ENCODE measurements around the gene TGFB1.
A peak's percentile ranks its signal among the peaks of the same experiment; 100 is the strongest.
"Not testable (repeated sequence)": the region's sequence is repeated elsewhere in the genome, so short reads cannot be mapped to it uniquely, and the experiment has no call there.

The TGFB1 gene

DNA sequence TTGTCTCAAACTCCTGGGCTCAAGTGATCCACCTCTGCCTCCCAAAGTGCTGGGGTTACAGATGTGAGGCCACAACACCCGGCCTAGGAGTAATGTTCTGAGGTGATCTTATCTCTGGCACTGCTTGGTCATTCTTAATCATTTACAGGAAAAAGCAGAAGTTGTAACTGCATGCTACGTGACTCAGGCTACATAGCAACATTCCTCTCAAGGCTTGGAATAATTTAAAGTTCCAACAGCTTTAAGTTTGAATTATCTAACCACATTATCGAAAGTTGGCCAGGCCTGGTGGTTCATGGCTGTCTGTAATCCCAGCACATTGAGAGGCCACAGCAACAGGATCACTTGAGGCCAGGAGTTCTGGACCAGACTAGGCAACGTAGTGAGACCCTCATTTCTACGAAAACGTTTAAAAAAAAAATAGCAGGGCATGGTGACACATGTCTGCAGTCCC lies 14.2 kb upstream of the TGFB1 start:
- DNase-seq, result no peak

DNA sequence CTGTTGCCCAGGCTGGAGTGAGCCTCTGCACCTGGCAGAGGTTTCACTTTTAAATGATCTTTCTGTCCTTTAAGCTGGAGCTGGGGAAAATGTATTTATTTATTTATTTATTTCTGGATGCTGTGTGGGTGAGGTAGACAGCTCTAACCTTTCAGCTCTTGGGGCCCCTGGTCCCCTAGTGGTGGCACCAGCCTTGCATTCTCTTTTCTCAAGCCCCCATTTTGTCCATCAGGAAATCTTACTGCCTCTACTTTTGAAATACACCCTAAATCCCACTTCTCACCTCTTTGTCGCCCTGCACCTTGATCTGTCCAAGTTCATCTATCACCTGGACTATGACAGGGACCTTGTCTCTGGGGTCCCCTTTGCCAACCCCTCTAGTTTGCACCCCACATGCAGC lies 12.4 kb upstream of the TGFB1 start:
- peak in 1 of 5 experiments; percentile 50 for DNase-seq

DNA sequence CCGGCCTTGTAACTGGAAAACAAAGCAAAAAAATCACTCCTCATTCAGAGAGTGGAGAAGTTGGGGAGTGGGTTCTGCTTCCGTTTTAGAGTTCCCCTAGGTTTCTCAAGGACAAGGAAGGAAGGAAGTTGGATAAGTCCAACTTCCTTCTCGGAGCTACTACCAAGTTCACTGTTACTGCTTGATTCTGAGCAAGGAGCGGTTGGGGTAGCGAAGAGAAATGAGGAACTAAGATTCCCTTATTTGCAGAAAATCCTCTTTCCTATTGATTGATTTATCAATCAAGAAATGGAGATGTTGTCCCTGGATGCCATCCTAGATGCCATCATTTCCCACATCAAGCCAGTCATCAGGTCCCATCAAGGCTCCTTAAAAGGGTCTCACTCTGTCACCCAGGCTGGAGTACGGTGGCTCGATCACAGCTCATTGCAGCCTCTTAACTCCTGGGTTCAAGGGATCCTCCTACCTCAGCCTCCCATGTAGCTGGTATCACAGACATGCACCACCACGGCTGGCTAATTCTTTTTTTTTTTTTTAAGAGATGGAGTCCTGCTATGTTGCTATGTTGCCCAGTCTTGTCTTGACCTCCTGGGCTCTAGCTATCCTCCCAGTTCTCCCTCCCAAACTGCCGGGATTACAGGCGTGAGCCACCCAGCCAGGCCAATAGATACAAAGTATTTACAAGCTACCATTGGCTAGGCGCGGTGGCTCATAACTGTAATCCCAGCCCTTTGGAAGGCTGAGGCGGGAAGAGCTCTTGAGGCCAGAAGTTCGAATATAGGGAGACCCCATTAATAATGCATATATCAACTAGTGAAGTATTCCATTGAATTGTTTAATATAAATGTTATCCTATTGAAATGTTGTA lies 11.0 kb upstream of the TGFB1 start:
- no peak for DNase-seq

DNA sequence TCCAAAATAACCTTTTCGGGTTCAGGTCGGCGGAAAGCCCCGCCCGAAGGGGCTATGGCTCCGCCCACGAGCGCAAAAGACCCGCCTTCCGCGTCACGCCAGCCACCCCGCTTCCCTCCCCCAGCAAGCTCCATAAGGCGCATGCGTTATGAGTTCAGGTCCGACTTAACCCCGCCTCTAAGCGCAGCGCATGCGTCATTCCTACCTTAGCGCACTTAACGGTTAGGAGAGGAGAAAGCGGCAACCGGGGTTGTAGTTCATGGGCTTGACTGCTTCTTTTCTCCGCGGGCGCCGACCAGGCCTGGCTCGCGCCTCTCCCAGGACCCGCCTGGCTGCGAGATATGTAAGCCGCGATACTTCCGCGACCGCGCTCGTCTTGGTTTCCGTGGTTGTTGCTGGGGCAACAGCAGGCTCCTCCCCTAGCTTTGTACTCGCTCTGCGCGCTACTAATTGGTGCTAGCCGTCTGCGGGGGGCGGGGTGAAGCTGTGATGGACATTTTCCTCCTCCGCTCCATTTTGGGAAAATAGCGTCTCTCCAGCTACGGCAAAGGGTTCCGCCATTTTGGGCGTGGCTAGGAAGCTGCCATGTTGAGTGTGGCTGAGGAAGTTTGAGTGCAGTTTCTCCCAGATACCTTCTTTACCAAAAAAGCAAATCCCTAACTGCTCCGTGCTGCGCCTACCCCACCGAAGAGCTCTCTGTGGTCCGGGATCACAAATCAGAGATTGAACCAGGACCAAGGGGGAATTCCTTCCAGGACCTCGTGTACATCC lies 10.2 kb upstream of the TGFB1 start, which contains the start of gene B9D2:
B9D2 (minus strand) TSS at position 397 of the 771 bp plus-strand sequence. CDS start 630 bp downstream, outside the sequence.
- peak; percentile 91 to 99 (median 98) for DNase-seq

DNA sequence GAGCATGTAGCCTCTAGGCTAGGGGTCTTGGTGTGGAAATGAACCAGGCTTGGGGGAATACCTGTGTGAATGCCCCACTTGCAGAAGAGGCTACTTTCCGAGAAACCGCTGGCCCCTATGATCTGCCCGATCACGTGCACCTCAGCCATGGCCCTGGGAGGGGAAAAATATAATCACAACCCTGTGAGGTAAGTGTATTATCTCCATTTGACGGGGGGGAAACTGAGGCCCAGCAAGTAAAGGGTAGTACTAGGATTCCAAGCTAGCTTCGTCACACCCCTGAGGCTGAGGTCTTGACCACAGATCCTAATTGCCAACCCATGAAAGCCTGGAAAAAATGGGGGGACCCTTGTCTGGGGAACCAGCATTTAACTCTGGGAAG lies 9.6 kb upstream of the TGFB1 start:
- no peak for DNase-seq

DNA sequence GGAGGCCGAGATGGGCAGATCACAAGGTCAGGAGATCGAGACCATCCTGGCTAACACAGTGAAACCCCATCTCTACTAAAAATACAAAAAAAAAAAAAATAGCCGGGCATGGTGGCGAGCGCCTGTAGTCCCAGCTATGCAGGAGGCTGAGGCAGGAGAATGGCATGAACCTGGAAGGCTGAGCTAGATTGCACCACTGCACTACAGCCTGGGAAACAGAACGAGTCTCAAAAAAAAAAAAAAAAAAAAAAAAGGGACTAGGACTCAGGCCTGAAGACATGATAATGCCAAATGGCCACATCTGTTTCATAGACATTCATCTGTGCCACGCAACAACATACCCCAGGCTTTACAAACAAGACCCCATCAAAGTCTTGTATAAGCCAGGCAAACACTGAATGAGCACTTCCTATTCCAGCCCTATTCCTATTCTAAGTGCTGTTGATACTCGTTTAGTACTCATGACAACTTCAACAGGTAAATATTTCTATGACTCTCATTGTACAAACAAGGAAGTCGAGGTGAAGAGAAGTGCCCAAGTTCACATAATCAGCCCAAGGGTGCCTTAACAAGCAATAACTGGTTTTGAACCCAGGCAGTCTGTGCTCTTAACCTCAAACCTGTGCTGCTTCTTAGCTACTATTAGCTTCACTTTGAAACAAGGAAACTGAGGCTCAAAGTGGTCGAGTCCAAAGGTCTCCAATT lies 8.6 kb upstream of the TGFB1 start:
- no peak for DNase-seq

DNA sequence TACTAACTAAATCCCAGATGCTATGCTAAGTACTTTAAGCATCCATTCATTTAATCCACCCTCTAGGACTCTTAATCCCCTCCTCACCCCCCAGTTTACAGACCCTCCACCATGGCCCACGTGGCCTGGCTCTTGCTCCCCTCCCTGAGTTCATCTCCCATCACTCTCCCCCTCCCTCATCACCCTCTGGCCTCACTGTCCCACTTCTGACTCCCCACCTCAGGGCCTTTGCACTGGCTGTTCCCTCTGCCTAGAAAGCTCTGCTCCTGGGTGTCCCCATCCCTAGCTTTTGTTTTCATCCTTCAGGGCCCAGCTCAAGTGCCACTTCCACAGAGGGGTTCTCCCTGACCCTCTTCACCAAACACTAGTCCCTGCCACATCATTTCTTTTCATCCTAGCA lies 6.0 kb upstream of the TGFB1 start:
- DNase-seq, result no peak

DNA sequence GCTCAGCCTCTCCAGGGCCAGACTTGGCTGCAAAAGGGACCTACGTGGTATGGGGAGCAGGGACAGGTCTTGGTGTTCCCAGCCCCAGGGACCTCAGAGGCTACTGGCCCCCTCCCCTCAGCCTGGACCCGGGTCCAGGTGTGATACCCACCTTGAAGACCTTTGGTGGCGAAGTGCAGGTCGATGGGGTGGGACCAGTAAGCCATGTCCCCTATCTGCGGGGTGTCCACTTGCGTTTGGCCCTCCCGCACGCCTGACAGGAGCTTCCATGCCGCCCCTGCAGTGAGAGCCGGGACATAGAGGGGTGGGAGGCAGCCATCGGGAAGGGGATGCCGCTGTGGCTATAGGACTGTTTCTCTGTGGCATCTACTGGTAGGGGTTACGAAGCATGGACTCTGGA lies 4.0 kb upstream of the TGFB1 start:
- DNase-seq, result no peak

DNA sequence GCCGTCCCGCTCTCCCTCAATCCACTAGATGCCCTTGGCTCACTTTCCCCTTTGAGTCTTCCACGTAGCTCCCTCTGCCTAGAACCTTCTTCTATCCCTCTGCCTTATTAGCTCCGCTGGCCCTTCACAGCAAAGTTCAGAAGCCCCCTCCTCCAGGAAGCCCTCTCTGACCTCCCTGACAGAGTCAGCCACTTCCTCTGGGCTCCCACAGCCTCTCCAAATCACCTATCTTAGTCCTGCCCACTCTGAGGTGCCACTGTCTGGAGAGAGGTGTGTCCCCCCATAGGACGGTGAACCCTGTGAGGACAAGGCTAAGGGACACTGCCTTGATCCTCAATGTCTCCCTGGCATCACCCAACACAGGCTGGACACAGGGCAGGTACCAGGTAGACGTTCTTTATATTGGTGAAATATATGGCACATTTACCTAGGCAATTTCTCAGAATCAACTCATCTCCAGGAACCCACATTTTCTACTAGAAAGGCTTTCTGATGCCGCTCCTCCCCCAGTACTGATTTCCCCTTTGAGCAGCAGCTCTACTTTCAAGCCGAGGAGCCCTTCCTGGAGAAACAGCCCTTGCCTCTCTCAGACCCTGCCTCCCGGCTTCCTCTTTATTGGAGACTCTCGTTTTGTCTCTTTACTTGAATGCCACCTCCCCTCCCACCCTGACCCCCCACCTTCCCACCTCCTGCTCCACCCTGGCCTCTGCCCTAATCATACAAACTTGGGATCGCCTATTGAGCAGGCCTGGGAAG lies 3.4 kb upstream of the TGFB1 start:
- DNase-seq, result peak in 1 of 5 experiments; percentile 52

DNA sequence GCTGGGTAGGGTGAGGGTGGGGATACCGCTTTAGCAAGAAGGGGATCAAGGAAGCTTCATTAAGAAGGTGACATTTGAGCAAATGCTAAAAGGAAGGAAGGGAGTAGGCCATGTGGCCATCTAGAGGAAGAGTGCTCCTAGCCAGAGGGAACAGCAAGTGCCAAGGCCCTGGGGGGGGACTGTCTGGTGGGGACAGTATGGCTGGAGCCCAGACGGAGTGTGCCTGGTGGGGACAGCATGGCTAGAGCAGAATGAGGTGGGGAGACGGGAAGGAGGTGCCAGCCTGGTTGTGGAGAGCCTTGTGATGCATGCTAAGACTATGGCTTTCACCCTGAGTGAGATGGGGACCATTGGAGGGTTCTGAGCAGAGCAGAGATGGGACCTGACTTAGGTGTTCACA lies 2.1 kb upstream of the TGFB1 start:
- no peak for DNase-seq

DNA sequence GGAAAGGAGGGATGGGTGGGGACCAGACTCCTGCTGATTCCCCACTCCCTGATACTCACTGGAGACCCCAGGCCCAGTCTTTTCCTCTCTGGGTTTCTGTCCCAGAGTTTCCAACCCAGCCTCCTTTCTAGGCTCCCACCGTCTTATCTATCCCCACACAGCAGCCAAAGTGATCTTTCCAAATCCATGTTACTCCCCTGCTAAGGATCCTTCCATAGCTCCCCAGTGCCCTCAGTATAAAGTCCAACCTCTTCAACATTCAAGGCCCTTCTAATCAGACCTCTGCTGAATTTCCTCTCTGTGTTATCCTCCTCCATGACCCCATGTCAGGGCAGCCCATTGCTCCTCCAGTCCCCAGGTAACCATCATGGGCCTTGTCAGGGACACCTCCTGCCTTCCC lies 1.3 kb upstream of the TGFB1 start:
- DNase-seq, result no peak

DNA sequence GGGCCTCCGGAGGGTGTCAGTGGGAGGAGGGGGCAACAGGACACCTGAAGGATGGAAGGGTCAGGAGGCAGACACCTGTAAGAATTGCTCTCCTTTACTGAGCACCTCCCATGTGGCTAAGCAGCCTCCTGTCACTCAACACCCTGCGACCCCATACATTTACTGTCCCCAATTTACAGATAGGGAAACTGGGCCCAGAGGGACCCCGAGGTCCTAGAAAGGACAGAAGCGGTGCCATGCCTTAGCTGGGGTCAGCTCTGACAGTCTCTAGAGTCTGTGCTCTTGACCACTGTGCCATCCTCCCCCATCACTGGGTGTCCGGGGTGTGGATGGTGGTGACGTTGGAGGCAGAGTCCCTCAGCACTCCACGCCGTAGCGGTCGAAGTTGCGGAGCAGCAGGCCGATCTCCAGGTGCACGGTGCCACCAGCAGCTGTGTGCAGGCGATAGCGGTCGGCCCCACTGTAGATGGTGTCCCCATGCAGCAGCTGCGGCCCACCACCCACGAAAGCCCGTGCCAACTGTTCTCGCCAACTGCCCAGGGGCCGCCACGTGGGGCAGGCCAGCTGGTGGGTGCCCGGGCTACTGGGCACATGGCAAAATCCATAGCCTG lies 726 bp upstream of the TGFB1 start:
- DNase-seq, result no peak

DNA sequence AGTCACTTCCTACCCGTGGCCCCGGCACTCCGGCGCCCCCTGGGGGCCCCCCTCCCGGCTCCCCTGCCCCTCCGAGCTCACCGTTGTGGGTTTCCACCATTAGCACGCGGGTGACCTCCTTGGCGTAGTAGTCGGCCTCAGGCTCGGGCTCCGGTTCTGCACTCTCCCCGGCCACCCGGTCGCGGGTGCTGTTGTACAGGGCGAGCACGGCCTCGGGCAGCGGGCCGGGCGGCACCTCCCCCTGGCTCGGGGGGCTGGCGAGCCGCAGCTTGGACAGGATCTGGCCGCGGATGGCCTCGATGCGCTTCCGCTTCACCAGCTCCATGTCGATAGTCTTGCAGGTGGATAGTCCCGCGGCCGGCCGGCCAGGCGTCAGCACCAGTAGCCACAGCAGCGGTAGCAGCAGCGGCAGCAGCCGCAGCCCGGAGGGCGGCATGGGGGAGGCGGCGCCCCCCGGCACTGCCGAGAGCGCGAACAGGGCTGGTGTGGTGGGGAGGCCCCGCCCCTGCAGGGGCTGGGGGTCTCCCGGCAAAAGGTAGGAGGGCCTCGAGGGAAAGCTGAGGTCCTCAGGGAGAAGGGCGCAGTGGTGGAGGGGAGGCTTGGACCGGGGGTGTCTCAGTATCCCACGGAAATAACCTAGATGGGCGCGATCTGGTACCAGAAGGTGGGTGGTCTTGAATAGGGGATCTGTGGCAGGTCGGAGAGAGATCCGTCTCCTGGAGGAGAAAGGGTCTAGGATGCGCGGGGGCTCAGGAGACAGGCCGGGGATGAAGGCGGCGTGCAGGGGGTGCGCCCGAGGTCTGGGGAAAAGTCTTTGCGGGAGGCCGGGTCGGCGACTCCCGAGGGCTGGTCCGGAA lies 885 bp downstream of the TGFB1 start:
- DNase-seq, result peak; percentile 62 to 73 (median 71)

DNA sequence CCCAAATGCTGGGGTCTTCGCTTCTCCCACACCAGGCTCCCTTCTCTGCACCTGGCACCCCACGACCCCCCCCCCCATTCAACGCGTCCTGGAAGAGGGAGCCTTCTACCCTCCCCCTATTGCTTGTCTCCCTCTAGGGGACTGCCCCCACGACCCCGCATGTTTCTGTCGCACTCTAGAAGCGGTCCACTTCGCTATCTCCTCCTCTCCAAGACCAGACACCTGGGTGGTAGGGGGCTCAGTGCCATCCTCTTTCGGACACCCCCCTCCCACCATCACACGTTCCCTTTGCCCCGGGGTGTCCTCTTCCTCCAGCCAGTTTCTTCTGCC lies 1.5 kb downstream of the TGFB1 start:
- no peak for DNase-seq

DNA sequence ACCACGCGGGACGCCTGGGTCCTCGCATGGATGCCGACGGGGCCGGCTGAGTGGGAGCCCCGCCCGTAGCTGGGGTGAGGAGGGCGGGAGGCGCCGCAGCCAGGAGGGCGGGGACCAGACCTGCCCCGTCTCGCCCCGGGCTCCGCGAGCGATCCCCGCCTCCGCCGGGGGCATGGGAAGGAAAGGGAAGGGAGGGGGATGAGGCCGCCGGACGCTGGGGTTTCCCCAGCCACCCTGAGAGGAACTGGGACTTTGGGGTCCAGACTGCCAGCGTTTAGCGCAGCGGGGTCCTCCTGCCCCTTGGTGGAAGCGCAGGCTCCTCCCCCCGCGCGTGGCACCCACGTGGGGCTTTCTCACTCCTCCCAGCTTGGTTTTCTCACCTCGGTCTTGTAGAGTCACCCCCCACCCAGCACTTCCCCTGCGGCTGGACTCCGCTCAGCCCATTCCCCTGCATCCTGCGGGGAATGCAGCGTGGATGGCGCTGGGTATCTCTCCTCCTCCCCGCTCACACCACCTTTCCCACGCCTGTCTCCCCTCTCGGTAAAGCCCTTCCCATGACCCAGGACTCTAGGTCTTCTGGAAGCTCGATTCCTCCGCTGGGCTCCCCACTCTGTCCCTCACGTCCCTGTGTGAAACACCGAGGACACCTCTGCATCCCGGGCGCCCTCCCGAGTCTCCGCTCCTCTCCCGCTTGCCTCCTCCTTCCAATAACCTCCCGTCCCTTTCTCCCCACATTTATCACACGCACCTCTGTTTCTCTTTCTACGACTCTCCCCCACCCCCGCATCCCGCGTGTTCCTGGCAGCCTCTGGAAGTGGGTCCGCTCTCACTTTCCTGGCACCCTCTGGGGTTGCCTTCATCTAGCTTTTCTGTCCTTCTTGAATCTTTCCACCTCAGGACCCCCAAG lies 2.1 kb downstream of the TGFB1 start:
- DNase-seq, result peak; percentile 71 to 97 (median 80)

DNA sequence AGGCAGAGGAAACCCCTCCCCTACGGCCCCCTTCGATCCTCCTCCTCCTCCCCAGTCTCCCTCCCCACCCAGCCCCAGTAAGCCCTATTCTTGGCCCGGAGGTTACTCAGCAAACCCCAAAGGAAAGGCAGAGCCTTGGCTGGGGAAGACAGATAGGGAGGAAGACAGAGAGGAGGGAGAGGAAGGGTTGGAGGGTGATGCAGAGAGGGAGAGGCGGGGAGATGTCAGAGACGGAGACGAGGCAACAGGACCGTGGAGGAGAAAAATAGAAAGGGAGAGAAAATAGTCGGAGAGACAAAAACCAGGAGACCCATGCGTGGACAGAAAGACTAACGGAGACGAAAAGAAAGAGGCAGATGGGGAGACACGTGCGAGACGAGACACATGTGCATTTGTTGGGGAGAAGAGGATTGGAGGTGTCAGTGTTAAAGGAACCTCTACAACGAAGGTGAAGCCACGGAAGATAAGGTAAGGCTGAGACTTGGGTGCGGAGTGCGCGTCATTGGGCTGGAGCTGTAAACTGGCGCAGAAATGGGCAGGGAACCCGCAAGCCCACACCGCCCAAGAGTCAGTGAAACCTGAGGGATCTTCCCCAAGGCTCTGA lies 2.9 kb downstream of the TGFB1 start:
- no peak for DNase-seq

DNA sequence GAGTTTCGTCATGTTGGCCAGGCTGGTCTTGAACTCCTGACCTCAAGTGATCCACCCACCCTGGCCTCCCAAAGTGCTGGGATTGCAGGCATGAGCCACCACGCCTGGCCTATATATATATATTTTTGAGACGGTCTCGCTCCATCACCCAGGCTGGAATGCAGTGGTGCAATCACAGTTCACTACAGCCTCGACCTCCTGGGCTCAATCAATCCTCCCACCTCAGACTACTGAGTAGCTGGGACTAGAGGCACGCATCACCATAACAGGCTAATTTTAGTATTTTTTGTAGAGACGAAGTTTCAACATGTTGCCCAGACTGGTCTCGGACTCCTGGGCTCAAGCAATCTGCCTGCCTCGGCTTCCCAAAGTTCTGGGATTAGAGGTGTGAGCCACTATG lies 6.8 kb downstream of the TGFB1 start:
- DNase-seq, result not testable (repeated sequence)

DNA sequence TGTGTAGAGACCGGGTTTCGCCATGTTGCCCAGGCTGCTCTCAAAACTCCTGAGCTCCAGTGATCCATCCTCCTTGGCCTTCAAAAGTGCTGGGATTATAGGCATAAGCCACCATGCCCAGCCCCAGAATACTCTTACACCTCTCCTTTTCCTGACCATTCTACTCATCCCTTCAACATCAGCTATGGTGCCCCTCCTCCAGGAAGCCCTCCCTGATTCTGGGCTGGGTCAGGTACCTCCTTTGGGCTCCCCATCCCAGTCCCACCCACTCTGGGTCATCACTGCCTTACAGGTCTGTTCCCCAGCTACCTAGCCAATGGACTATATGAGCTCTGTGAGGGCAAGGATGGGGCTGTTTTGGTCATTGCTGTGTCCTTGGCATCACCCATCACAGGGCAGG lies 9.6 kb downstream of the TGFB1 start:
- DNase-seq, result no peak

DNA sequence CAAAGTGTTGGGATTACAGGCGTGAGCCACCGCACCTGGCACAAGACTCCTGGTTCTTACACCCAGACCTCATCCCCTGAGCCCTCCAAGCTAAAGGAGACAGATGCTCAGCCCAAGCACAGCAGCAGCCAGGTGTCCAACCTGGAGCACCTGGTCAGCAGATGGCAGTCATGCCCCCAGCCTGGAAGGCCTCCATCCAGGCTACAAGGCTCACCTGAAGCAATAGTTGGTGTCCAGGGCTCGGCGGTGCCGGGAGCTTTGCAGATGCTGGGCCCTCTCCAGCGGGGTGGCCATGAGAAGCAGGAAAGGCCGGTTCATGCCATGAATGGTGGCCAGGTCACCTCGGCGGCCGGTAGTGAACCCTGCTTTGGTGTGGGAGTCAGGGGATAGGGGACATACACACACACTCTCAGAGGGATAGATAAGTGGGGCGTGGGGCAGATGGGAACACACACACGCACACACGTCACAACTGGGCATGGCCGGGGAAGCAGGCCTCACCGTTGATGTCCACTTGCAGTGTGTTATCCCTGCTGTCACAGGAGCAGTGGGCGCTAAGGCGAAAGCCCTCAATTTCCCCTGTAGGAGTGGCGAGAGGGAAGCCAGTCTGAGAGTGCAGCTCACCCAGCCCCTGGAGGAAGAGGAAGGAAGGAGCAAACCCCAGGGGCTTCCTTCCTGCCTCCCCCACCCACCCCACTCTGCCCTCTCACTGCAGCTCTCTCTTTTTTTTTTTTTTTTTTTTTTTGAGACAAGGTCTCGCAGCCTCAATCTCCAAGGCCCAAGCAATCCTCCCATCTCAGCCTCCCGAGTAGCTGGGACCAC lies 11.8 kb downstream of the TGFB1 start:
- peak in 2 of 5 experiments; percentile 25 to 52 for DNase-seq

All from T-helper 2 cell (primary cell).